Stimulated activated CD4-positive, alpha-beta T cell treated with anti-CD3 and anti-CD28 coated beads, Interleukin-12 subunit alpha, Interleukin-12 subunit beta, amount 100 ng/mL, for 4 hours (primary cell): Measurements from ENCODE around the gene ANKRD33B.
"Not testable (repeated sequence)": the region's sequence is repeated elsewhere in the genome, so short reads cannot be mapped to it uniquely, and the experiment has no call there.

Experiments used
- DNase-seq: peaks from one replicate; pipeline ENCODE4 v3.0.0-alpha.2; 2020

Gene ANKRD33B

DNA sequence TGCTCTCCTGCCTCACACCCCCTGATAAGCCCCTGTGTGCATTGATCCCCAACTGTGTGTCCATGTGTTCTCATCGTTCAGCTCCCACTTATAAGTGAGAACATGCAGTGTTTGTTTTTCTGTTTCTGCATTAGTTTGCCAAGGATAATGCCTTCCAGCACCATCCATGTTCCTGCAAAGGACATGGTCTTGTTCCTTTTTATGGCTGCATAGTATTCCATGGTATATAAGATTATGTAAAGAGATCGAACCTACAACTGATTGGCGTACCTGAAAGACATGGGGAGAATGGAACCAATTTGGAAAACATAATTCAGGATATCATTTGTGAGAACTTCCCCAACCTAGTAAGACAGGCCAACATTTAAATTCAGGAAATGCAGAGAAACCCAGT, 32.4 kb downstream of the ANKRD33B start:
- DNase-seq: no peak

DNA sequence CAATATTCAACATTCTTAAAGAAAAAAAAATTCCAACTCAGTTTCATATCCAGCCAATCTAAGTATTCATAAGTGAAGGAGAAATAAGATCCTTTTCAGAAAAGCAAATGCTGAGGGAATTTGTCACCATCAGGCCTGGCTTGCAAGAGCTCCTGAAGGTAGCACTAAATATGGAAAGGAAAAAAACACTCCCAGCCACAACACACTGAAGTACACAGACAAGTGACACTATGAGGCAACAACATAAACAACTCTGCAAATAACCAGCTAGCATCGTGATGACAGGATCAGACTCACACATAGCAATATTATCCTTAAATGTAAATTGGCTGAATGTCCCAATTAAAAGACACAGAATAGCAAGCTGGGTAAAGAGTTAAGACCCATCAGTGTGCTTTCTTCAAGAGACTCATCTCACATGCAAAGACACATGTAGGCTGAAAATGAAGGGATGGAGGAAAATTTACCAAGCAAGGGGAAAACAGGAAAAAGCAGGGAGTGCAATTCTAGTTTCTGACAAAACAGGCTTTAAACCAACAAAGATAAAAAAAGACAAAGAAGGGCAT, 33.1 kb downstream of the ANKRD33B start:
- DNase-seq: no peak

DNA sequence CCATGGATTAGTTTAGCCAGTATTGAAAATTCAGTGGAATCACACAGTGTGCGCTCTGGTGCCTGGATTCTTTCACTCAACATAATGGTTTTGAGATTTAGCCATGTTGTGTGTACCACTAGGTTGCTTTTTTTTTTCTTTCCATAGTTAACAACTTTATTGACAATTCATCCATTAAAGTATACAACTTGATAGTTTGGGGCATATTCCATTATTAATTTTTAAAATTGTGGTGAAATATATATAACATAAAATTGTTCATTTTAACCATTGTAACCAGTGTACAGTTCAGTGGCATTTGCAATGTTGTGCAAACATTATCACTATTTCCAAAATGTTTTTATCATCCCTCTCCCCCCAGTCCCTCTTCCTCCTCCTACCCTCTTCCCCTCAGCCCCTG, 35.2 kb downstream of the ANKRD33B start:
- no peak for DNase-seq

DNA sequence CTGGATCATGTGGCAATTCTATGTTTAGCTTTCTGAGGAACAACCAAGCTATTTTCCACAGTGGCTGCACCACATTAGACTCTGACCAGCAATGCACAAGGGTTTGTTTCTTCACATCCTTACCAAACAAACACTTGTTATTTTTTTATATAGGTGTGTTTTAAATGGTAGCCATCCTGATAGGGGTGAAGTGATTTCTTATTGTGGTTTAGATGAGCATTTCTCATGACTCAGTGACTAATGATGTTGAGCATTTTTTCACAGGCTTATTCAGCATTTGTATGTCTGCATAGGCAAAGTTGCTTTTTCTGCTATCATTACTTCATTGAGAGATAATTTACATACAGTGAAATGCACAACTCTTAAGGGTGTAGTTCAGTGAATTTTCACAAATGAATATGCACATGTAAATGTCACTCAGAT, 36.0 kb downstream of the ANKRD33B start:
- no peak for DNase-seq

DNA sequence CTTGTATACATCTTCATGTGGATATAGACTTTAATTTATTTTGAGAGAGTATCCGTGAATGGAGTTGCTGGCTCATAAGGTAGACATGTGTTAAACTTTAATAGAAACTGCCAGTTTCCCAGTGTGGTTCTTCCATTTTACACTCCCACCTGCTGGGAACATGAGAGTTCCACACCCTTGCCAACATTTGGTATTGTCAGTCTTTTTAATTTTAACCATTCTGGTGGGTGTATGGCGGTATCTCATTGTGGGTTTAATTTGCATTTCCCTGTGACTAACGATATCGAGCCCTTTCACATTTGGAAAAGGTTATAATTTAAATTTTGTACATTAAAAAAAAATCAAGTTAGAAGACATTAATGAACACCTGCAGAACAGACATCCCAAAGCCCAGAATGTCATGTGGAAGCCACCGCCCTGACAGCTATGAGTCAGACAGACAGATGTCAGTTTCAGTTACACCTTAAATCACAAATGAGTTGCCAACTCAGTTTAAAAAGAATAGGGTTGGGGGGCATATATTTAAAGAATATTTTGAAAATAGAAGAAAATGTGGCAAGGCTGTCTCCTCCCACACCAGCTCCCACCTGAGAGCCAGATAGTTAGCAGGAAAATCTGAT, 36.9 kb downstream of the ANKRD33B start:
- DNase-seq: no peak

DNA sequence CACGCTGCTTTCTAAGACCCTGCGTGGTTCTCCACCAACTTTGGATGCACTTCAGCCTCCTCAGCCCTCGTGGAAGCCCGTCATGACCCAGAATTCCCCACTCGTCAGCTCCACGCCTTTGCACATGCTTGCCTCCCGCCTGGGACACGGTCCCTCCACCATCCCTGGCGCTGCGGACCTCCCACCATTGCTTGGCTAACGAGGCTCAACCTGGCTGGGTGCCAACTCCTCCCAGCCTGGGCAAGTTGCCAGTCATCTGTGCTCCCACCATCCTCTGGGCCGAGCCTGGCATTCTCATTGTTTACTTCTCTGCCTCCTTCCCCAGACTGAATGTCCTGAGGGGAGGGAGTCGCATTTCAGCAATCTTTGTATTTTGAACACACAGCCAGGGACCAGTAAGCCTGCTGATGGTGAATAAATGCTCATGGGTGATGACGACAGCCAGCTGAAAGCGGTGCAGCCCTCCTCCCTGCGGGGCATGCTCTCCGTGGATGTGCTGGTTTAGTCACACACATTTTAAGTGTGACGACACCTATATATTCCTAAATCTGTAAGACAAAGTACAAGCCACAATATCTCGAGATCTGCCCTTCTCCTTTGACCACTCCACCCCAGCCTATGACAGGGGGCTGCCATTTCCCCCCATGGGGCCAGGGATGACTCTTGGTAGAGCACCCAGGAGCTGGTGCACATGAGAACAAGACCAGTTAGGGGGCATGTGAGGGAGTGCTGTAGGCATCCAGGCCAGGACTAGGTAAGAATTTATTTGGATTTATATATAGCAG, 37.6 kb downstream of the ANKRD33B start:
- no peak for DNase-seq

DNA sequence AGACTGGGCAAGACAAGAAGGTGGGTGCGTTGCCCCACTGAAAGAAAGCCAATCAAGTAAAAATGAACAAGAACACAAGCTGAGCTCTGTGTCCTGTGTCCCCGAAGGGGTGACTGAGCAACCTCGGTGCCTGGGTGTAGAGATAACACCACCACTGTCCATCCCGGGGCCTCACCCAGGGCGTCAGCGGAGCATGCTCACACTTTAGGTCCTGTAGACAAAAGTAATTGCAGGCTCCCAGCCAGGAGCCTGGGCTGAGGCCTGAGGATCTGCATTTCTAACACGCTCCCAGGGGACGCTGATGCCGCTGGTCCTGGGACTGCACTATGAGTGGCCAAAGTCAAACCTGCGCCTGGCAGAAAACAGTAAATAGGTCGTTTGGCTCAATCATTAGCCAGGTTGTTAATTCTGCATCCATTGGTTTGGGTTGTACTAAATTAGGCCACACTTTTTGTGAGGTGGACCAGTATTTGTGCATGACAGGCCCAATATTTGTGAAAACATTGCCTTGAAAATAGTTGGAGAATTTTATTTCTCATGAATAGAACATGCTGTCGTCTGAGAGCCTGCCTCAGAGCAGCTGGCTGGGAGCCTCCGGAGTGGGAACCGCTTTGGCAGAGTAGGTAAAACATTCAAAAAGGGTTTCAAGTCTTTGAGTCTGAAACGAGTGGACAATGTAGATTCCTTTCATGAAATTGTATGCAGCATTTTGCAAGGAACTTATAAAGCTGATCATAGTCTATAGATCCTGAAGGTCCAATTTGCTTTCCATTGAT, 38.3 kb downstream of the ANKRD33B start:
- no peak for DNase-seq

DNA sequence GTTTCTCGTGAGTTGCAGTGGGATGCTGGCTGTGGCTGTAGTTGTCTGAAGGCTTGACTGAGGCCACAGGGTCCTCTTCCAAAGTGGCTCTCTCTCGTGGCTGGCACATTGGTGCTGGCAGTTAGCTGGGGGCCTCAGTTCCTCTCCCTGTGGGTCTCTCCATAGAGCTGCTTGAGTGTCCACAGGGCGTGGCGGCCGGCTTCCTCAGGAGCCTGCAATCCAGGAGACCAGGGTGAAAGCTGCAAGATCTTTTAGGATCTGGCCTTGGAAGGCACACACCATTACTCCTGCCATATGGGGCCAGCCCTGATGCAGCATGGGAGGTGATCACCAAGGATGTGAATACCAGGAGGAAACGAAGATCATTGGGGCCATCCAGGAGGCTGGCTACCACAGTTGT, 41.1 kb downstream of the ANKRD33B start:
- DNase-seq: no peak

DNA sequence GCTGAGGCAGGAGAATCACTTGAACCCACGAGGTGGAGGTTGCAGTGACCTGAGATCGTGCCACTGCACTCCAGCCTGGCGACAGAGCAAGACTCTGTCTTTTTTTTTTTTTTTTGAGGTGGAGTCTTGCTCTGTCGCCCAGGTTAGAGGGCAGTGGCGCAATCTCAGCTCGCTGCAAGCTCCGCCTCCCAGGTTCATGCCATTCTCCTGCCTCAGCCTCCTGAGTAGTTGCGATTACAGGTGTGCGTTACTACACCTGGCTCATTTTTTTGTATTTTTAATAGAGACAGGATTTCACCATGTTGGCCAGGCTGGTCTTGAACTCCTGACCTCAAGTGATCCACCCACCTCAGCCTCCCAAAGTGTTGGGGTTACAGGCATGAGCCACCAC, 42.8 kb downstream of the ANKRD33B start:
- DNase-seq: not testable (repeated sequence)

DNA sequence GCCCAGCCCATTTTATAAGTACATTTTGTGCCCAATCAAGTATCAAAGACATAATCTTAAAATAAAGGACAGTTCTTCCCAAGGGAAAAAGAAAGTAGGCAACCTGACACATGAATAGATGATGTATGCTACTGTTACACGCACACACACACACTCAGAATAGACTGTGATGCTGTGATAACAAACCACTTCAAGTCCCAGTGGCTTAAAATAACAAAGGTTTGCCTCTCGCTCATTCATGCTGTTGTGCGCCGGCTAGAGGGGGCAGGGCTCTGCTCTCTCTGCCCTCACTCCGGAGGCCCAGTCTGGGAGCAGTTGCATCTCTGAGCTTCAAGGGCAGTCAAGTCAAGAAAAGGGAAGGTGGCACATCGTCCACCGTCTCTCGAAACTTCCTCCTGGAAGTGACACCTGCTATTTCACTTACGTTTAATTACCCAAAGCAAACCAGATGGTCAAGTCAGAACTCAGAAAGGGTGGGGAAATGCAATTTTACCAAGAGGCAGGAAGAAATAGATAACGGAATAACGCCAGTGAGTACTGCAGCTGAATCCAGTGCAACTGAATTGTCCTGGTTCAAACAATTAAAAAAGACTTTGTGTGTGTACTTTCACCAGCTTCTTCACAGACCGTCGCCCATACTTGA, 43.3 kb downstream of the ANKRD33B start:
- DNase-seq: no peak

DNA sequence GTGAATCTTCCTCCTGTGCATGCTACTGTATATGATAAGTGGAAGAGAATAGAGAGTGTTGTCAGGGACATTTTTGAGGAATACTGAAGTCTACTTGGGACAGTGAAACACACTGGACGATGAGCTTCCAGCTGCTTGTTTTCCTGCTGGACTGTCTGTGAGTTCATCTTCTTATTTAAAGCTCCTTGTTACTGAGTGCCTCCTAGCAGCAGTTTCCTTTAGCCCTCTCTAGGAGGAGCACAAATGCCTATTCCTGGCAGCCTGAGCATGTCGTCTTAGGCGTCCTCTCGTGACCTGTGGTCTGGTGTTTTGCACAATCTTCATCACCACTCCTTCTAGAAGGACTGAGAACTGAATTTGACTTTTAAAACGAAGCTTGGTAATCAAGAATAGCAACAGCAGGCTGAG, 43.8 kb downstream of the ANKRD33B start:
- DNase-seq: no peak

DNA sequence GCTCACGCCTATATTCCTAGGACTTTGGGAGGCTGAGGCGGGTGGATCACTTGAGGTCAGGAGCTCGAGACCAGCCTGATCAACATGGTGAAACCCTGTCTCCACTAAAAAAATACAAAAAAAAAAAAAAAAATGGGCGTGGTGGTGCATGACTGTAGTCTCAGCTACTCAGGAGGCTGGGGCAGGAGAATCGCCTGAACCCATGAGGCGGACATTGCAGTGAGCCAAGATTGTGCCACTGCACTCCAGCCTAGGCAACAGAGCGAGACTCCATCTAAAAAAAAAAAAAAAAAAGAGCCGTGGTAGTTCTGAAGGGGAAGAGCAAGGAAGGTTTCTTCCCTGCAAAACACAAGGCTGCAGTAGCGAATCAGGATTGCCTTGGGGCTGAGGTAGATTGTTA, 44.2 kb downstream of the ANKRD33B start:
- not testable (repeated sequence) for DNase-seq

DNA sequence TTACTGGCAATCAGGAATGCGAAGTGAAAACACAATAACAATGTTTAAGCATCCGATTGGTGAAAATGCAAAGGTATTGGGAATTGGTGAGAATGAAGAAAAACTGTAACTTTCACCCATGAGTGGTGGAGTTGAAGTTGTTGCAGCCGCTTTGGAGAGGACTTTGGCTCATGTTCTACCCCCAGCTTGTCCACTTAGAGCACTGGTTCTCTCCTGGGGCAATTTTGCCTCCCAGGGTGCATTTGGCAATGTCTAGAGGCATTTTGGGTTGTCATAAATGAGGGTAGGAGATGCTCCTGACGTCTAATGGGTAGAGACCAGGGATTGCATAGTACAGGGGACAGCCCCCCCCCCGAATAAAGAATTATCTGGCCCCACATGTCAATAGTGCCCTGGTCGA, 46.2 kb downstream of the ANKRD33B start:
- DNase-seq: no peak

DNA sequence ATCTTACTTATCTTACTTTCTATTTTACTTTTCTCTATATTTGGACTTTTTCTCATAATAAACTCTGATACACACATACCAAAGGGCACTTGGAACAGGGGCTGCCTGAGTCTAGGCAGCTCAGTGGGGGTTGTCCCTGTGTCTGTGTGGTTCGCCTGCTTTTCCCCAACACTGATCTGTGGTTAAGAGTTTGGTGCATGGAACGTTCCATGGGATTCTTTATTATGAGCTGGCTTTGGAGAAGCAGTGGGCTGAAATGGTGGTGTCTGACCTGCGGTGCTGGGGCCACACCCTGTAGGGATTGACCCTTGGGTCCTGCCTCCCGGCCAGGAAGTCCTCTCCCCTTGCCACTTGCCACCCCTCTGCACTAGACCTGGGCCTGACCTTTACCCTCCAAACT, 47.4 kb downstream of the ANKRD33B start:
- DNase-seq: no peak

DNA sequence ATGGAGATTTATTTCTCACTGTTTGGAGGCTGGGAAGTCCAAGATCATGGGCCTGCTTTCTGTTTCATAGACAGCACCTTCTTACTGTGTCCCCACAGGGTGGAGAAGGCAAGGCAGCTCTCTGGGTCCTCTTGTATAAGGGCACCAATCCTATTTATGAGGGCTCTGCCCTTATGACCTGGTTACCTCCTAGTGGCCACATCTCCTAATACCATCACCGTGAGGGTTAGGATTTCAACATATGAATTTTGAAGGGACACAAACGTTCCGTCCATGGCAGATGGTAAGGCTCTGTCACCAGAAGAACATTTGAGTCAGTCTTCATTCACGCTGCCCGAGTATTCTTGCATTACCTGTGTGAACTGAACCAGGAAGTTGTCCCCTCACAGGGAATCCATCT, 48.4 kb downstream of the ANKRD33B start:
- DNase-seq: no peak

DNA sequence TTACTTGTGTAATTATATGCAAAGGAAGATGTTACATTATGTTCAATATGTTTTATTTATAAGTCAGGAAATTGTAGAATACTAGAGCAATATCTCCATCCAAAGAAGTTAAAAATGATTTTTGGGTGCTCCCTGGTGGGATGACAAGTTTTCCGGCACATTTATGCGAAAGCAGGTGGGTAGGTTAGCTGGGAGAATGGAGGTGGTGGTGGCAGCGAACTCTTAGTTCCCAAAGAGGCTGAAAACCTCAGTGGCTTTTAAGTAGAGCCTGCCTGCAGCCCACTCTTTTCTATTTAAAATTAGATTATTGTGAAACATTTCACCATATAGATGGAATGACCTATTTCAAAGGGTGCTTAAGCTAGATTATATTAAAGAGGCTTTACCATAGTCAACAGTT, 51.8 kb downstream of the ANKRD33B start:
- DNase-seq: no peak

DNA sequence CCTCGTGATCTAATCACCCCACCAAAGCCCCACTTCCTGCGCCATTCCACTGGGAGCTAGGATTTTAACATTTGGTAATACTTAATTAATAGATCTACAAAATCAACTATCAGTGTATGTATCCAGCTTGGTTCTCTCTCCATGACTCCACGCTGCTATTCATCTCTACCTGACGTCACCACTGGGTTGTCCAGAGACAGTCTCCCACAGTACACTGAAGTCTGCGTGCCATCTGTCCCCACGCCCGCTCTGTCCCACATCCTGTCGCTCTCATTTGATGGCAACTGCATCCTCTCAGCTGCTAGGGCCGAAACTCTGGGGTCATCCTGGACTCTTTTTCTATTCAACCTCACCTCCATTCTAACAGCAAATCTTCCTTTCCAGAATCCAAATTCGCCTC, 53.2 kb downstream of the ANKRD33B start:
- DNase-seq: no peak

DNA sequence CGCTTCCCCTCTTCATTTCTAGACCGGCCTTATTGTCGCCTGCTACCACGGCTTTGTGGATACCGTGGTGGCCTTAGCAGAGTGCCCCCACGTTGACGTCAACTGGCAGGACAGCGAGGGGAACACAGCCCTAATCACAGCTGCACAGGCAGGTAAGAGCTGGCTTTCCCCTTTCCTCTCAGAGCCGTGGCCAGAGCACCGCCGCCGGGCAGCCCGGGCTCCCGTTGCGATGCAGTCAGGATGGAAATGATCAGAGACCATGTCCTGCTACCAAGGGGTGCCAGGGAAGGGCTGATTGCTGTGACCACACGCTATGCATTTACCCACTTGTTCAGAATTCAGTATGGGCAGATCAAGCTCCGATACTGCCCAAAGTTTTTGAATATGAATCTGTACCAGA, 54.4 kb downstream of the ANKRD33B start:
- no peak for DNase-seq

DNA sequence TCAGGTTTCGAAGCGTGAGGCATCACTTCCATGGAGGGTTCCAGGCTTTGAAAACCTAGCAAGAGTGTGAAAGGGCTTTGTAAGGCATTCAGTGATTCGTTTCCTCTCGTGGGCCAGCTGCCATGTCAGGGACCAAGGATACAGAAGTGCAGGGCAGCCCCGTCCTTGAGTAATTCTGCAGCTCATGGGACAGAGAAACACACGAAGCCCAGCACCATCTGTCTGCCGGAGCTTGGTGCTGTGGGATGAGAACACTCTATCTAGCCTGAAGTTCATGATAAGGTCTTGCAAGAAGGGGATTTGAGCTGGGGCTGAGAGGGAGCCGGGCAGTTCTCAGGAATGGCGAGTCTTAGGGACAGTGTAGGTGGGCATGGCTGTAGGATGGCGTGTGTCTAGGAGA, 55.8 kb downstream of the ANKRD33B start:
- DNase-seq: no peak

DNA sequence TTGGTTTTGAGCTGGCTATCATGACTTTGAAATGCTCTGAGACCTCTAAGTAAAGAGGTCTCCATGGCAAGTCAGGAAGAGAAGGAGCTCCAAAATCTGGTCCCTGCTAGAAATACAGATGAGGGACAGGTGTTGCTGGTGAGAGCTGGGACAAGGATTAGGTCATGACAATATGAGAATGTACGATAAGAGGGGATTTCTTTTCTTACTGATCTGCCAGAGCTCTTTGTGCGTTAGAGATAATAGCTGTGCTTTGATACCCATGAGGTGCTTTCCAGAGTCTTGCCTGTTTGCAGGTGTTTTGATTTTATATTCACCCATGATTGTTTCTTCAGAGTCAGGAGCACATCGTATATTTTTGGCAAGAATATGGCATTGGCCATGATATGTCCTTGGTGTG, 56.5 kb downstream of the ANKRD33B start:
- no peak for DNase-seq

DNA sequence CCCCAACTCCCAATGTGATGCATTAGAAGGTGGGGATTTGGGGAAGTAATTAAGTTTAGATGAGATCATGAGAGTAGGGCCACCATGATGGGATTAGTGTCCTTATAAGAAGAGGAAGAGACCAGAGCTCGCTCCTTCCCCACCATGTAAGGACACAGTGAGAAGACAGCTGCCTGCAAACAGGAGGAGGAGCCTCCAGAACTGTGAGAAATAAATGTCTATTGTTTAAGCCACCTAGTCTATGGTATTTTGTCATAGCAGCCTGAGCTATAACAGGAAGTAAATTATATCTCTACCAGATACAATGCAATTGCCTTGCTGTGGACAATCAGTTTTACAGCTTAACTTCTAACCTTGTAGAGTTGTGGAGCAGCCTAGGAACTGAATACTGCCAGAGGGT, 58.0 kb downstream of the ANKRD33B start:
- no peak for DNase-seq

DNA sequence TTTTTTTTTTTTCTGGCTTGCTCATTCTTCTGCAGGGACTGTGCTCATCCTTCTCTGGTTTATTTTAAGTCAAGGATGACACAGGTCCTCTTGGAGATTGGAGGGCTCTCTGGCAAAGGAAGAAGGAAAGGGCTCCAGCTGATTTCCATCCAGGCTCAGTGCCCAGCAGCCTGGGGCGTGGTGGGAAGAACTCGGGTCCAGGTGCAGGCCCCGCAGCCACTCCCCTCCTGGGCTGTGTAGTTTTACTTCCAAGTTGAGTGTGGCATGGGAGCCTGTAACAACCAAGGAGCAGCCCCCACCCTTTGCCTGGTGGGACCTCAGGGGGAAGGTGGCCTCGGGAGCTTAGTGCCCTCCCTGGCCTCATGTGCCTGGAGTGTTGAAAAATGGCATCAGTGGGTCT, 58.9 kb downstream of the ANKRD33B start:
- DNase-seq: no peak

DNA sequence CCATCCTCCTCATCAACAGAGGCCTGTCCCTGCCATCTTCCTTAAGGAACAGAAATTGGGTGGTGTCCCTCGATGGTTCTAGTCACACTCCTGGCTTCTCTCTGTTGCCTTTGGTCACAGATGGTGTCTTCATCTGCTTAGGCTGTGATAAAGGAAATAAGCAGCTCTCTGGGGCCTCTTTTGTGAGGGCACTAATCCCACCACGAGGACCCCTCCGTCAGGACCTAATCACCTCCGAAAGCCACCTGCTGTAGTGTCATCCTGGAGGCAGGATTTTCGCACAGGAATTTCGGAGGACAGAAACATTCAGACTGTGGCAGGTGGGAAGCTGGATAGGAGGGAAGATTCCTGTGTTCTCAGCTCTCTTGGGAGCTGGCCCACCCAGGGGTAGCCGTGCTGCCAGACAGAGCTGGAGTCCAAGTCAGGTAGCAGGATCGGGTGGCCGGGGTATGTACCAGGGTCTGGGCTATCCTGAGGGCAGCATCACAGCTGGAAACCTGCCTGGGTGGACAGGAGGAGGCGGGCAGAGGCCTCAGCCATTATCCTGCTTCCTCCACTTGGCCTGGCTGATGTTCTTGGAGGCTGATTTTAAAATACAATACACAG, 59.5 kb downstream of the ANKRD33B start:
- no peak for DNase-seq
